GOT3 (cell line): ENCODE data around the gene NMNAT3.
"Not testable (repeated sequence)": the region's sequence is repeated elsewhere in the genome, so short reads cannot be mapped to it uniquely, and the experiment has no call there.

Source experiments
- DNase-seq: peaks from one replicate; lab custom pipeline; 2025; ENCODE audit warnings: mixed read lengths; lab: John Stamatoyannopoulos, UW

Gene NMNAT3

DNA sequence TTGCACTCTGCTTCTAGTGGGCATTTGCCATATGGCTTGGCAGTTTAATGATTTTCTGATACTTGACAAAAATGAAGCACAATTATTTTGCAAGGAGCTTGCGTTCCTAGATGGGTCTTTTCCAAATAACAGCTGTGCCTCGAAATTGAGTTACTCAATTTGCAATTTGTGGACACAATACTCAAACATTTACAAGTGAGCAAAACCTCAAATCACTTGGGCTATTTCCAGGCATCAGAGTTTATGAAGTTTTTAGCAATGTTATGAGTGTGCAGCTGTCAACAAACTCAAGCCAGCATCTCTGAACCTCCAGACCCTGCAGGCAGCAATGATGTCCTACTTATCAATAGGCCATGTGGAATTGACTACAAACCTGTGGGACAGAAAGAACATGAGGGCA is 41.3 kb downstream of the NMNAT3 start:
- DNase-seq = no peak

DNA sequence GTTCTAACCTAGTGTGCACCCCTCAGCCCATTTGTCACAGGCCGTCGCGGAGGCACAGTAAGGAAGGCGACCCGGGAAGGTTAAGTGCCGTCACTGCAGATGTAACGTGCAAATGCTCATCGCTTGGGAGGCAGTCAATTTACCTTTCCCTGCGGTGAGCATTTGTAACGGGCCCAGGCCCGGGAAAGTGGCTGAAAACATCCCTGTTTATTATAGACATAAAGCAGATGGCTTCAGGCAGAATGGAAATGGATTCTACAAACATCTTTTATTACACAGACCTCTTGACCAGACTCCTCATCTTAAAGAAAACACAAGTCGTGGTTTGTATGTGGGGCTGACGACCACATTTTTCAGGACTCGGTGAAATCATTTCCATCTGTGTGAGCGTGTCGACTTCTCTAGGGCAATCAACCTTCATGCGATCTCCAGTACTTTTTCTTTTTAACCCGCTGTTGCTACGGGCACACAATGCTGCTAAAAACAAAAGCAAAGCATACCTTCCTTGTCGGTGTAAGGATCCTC is 43.6 kb downstream of the NMNAT3 start:
- DNase-seq = no peak

DNA sequence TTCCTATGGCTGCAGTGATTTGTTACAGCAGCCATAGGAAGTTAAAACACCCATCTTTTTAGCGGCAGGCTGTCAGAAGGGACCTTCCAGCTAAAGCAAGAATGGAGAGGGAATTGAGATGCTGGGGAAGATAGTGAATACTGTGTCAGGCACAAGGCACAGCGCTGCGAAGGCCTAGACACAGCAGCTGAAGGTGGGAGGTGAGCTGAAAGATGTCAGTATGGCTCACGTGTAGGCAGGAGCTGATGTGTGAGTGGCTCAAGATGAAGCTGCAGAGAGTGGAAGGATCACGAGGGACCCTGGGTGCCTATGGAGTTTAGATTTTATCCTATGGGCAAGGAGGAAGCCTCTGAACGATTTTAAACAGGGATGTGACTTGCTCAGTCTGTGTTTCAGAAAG is 44.3 kb downstream of the NMNAT3 start:
- DNase-seq = no peak

DNA sequence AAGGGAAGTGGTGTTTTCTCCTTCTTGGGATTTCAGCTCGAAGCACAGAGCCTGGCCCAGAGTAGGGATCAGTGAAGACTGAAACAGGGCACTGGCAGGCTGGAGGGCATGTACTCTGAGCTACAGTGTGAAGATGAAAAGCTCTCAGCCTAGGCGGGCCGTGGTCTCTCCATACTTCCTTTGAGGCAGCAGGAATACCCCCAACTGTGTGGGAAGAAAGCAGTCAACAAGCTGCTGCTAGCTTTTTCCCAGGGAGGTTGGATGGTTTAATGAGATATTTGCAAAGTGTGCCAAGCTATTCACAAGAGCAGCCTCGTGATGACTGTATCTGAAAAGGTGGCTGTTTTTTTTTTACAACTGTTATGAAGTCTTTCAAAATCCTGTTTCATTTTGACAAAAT is 47.2 kb downstream of the NMNAT3 start:
- DNase-seq = no peak

DNA sequence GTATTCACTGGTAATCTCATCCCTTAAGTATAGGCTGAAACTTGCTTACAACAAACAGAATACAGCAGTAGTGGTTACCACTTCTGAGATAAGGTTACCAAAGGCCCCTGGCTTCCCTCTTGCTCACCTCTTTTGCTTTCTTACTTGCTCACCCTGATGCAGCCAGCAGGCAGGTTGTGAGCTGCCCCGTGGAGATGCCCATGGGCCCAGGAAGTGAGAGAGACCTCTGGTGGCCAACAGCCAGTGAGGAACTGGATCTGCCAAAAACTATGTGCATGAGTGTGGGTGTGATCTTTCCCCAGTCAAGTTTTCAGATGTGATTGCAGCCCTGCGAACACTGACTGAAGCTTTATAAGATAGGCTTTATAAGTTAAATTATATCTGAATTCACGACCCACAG is 48.7 kb downstream of the NMNAT3 start:
- DNase-seq = no peak

DNA sequence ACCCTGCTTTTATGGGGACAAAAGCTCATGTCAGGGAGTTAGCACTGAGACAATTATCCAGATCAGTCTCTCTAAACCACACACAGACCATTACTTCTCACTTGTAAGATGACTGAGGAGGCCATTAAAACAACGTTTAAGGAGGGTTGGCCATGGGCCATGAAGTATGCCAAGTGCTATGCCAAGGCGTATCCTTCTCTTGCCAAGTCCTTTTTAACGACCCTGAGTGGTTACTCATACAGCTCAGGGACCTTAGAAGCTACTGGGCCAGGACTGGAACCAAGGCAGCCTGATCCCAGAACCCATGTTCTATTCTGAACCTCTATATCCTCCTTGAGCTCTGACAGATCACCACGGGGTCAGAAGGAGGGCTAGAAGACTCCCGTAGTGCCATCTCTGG is 50.0 kb downstream of the NMNAT3 start:
- DNase-seq = no peak

DNA sequence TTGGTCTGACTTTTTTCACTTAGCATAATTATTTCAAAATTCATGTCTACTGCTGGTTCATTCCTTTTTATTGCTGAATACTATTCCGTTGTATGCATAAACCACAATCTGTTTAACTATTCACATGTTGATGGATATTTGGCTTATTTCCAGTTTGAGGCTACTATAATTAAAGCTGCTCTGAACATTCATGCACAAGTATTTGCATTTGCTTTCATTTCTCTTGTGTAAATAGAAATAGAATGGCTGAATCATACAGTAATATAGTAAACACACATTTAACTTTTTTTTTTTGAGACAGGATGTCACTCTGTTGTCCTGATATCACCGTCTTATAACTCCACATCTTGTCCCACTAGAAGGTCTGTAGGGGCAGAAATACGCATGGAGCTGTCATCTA is 57.3 kb downstream of the NMNAT3 start:
- DNase-seq = no peak

DNA sequence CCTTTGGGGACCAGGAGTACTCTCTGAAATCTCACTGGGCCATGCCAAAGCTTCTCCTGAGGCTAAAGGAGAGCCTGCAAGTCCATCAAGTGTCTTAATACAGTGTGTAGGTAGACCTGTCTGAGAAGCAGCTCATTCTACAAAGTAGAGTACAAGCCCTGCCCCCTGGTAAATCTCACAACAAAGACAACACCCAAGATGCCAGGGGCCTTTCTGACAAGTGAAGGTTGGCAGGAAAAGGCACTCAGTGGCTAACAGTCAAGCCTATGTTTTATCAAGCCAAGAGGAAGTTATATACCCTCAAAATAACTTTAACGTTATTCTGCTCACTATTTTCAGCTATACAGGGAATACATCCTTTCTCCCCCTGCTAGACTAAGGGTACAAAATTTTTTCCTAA is 58.3 kb downstream of the NMNAT3 start:
- DNase-seq = no peak

DNA sequence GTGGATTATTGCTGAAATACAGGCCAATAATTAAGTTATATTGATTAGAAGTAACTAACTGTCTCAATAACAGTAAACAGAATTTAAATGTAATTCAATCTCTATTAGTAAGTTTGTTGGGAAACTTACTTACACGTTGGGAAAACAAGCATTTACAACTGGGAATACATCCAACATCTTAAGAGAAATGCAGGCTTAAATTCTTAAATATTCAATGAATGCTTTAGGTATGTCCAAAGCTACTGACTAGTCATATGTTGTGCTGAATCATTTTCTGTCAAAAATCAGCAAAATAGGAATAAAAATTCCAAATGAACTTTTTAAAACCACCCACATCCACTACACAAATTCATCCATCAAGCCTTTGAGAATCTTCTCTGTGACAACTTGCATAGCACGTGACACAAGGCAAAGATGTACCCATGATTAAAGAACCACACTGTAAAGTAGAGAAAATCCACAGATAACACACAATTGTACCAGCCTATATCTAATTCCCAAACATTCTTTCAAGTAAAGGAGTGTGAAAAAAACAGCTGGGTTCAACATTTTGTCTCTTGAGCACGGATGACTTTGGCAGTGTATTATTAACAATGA is 60.0 kb downstream of the NMNAT3 start:
- no peak for DNase-seq

DNA sequence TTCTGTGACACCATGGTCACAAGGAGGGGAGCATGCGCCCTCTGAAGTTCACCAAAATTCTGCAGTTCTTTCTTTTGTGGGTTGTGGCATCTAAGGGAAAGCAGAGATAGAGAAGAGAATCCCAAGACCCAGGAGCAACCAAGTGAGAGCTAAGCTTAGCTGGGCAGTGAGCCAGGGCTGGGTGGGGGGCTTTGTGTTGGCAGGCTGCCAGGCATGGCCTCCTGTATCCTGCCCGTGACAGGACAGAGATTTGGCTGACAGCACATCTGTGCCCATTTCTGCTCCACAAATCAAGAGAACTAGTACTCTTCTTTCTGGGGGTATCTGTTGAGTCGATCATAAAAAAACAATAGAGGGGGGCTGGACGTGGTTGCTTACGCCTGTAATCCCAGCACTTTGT is 66.2 kb downstream of the NMNAT3 start:
- no peak for DNase-seq

DNA sequence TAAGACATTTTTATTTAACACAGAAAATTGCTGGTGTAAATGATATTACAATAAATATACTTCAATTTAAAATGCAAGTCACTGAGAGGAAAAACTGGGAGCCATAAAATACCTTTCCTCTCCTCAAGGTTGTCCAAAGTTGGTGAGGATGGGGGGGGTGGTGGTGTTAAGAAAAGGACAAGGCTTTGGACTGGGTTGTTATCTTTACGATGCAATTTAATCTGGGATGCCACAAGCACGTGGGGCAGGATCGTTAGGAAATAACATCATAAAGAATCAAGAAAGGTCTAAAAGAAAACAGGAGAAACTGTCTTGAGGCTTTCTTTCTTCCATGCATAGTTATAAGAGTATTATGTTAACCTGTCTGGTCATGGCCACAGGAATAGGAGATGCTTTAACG is 66.9 kb downstream of the NMNAT3 start:
- DNase-seq = no peak

DNA sequence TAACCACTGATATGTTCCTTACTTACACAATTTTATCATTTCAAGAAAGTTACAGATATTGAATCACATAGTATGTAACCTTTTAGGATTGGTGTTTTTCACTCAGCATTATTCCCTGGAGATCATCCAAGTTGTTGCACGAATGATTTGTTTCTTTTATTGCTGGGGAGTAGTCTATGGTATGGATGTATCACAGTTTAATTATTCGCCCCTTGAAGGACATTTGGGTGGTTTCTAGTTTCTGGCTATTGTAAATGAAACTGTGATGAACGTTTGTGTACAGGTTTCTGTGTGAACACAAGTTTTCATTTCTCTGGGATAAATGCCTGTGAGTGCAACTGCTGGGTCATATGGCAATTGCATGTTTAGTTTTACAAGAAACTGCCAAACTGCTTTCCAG is 68.8 kb downstream of the NMNAT3 start:
- no peak for DNase-seq

DNA sequence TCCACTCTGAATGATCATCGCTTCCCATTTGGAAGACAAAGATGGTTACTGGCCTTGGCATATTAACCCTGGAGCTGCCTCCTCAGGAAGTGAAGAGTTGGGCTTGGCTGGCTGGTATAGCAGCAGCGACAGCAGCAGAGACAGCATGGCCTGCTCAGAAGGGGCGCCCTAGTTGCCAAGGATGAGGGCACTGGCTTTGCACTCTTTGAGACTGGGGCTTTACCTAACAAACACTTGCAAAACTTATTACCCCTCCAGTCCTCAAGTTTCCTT is 69.7 kb downstream of the NMNAT3 start:
- no peak for DNase-seq

DNA sequence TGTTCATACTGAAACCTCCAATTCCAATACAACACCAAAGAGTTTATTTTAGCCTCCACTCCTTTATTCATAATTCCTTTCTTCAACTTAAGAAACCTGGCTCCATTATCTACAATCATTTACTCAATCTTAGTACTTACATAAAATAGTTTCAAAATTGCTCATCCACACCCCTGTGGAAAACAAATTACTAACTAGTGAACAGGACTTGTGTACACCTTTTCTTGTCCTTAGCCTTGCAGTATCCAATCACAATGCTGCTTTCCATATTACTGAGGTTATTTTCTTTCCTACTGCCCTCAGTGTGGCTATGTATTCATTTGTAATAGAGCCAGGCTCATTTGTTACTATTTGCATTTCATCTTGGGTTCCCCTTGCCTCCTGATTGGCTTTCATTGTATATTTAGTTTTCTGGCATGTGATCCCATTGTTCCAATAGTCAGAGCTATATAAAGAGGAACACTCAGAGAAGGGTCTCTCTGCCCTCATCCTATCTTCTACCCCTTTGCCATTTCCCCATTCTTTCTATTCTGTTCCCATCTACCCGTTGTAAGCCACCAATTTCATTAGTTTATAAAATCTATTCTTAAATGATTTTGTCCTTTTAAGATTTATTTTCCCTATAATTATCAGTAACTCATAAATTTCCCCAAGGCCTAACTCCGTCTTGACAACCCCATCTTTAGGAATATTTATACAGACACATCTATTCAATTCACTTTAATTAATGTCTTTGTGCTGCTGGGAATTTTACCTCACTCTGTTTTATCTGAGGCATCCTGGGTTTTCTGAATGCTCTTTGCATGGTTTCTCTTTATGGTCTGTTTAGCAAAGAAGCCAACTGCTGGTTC is 70.3 kb downstream of the NMNAT3 start:
- no peak for DNase-seq

DNA sequence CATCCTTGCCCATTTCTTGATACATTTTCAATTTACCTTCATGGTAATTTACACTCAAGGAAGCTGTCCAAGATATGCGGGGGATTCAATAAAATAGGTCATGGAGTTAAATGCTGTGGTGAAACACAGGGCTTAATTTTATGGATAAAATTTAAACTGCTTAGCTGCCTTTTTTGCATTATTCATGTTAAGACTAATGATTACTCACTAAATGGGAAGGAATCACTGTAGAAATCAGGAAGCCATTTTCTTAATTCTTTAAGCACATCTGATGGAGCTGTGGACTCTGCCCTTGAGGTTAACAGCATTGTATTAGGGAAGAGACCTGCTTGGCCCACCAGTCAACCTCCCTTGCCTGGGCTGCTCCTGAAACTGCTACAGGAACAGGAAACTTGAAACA is 75.8 kb downstream of the NMNAT3 start:
- no peak for DNase-seq

DNA sequence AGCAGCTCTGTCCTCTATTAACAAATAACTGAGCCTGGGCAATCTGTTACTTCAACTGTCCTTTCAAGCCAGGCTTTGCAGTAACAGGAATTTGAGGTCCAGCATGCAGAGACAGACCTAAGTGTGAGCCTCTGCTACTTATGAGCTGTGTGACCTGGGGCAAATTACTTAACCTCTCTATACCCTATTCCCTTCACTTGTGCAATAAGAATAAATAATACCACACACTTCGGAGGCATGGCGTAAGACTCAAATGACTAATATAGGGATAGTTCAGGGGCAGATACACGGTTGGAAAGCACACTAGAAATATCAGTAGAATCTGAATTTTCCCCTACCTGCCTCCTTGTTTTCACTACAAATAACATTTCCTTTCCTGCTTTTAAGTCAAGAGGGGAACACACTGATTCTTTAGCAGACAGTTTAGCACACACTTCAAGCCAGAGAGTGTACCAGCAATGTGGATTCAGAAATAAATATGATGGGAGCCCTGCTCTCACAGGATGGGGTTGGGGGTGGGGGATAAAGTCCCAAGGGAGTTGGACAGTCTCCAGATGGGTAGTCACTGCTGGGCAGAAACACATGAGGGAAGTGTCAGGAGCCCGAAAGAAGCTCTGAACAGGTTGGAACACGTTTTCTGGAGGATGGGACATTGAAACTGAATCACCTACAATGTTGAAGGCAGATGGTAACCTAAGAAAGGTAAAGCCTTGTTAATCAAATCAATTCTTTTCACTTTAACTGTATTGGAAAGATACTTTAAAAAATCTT is 76.4 kb downstream of the NMNAT3 start:
- DNase-seq = no peak

DNA sequence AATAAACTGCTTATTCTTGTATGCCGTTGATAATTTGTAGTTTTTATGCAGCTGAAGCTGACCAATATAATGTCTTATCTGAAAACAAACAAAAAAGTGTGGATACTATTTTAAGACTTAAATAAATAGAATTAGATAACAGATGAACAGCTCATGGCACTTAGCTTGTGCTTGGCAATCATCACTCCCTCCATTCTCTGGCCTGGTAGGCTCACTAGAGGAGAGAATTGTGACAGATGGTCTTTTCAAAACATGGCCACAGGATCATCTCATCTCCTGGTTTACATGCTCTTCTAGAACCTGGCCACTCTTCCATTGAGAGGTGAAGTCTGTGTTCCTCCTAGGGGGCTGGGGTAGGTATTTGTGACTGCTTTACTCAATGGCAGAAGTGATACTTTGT is 79.8 kb downstream of the NMNAT3 start:
- no peak for DNase-seq

DNA sequence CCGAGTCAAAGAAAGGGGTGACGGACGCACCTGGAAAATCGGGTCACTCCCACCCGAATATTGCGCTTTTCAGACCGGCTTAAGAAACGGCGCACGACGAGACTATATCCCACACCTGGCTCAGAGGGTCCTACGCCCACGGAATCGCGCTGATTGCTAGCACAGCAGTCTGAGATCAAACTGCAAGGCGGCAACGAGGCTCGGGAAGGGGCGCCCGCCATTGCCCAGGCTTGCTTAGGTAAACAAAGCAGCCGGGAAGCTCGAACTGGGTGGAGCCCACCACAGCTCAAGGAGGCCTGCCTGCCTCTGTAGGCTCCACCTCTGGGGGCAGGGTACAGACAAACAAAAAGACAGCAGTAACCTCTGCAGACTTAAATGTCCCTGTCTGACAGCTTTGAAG is 86.6 kb downstream of the NMNAT3 start:
- DNase-seq = not testable (repeated sequence)

DNA sequence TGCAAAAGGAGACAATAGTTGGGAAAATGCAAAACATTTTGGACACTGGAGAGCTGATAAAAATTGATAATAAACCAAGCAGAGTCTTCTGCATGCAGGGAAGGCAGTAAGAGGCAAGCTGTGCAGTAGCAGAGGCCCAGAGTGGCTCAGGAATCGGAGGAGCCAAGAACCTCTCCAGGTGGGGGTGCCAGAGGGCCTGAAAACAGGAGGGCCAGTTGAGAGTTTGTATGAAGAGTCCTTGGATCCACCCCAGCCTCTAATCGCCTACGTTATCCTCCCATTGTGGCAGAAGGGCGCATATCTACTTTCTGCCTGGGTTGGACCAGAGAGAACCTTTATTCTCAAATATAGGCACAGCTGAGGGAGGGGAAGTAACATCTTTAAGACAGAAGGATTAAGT is 89.3 kb downstream of the NMNAT3 start:
- DNase-seq = no peak

DNA sequence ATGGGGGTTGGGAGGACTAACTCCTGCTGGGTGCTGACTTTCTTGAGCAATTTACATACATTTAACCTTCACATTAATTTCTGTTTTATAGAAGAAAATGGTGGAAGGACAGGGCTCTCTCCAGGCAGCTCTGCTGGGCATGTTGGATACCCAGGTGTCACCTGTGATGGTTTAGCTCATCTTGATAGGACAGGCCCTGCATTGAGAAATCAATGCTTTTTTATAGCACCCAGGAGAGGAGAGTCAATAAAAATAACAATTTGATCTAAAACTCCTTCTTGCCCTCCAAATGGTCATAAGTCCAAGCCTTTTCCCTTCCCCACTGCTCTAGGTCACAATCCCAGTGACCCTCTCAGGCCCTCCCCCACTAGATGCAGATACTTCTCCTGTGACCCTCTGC is 90.0 kb downstream of the NMNAT3 start:
- DNase-seq = no peak

DNA sequence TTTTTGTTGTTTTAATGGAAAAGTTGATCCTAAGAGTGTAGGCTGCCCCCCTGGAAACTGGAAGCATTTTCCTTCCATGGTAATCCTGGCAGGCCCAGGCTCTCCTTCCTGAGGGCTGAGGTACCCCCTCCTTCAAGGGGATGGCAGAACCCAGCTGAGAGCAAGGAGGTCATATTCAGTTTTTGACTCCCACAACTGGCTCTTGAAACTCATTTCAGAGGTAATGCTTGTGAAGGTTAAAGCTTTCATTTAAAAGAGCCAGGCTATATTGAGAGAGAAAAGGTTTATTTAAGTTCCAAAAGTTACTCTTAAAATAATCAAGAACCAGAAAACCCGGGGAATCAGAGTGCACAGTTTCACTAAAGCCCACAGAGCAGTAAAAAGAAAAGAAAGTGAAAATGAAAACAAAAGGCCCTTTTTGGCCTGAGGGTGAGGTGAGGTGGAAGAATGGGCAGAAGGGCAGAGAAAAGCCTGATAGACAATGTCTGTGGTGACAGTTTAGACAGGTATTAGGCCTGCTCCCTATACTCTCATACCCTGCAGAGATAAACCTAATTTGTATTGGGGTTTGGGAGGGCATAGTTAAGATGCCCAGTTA is 91.3 kb downstream of the NMNAT3 start:
- DNase-seq = no peak

DNA sequence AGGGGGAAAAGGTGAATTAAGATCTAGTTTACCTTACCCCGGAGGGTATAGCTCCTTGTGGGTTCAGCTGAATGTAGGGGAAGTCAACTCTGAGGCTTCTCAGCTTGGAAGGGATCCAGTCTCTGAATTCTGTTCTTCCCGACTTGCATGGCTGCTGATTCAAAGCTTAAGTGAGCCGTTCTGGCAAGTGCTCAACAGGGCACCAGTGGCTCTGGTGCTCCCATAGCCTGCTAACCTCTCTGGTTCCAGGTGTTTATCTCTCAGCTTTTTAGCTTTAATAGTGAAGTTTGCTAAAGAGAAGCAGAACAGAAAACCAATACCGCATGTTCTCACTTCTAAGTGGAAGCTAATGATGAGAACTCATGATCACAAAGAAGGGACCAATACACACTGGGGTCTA is 92.0 kb downstream of the NMNAT3 start:
- DNase-seq = no peak

DNA sequence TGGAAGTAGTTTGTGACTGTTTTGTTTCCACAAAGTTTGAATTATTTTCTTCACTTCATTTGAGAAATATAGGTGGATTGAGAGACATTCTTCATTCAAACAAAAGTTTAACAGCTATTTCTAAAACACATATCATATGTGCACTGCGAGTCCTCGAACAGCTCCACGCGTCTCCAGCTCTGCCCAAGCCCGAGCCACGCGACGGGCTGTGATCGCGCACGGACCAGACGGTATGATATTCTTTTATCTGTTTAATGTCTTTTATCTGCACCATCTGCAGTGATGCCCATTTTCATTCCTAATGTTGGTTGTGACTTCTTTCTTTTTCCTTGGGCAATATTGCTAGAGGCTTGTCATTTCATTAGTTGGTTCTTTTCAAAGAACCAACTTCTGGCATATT is 94.1 kb downstream of the NMNAT3 start:
- not testable (repeated sequence) for DNase-seq
